ENCODE measurements around the gene NPNT. TPM values are rescaled to one million over a fixed set of nuclear protein-coding genes. Genes with fewer than 3 reads are reported as not detected.
A peak's percentile ranks its signal among the peaks of the same experiment; 100 is the strongest.

Gene NPNT
- total RNA-seq, 4 donors from 2014 or later, result 86.1 to 150 (median 114) TPM

- ATAC-seq, result no peak
- TF ChIP-seq CTCF (IDR thresholded peaks at IDR 0.05) (no peak), EP300 (IDR thresholded peaks at IDR 0.05) (no peak), POLR2AphosphoS5 (IDR thresholded peaks at IDR 0.05) (no peak), POLR2A (IDR thresholded peaks at IDR 0.05) (no peak)
- 34 to 45% methylated on average over 2 of the region's 2 CpGs for WGBS, 2 donors (ENCODE audit: low coverage in 1 of 2)
- Histone ChIP-seq H3K27ac (no peak overlapping the region), H3K4me1 (peaks cover 0 to 22% (median 0%) of the 10 kb centered on the region in 3 donors), H3K9me3 (no peaks in the 10 kb centered on the region), H3K27me3 (no peaks in the 10 kb centered on the region), H3K36me3 (no peaks in the 10 kb centered on the region), H3K4me3 (no peak overlapping the region)
Measured at GRCh38 chr4:105878668-105879067, 16.6 kb upstream of the NPNT start.

GRCh38 chr4:105887508-105887907 lies 7.8 kb upstream of the NPNT start:
- peak overlapping the region in 3 of 4 donors; percentile 4 to 48 (median 22) for H3K27ac ChIP-seq

DNA sequence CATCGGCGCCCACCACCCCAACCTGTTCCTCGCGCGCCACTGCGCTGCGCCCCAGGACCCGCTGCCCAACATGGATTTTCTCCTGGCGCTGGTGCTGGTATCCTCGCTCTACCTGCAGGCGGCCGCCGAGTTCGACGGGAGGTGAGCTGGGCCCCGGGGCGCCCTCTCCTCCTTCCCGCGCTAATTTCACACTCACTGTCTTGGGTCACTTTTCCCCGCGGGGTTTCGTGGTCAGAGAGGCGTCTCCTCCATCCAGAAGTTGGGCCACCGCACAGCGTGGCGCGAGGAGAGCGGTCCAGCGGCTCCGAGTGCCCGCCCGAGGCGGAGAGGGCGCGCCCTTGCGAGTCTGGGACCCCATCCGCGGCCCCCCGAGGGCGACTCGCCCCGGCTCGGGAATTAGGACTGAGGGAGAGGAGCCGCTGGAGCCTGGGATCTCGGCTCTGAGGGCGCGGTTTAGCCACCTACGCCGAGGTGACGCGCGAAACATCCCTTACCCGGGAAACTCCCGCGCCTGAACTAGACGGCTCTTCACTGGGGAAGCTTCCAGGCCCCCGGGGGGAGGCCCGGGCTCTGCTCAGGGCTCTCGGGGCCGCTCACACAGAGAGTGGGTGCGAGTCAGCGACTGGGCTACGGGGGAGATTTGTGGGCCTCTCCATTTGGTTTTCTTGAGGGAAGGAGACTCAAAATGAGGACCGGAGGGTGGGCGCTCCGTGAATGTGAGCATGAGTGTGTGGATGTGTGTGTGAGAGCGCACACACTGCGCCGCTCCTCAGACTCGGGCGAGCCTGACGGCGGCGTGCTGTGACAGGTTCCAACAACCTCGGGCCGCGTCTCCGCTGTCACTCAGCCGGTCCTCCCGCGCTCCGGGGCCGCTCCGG lies 551 bp downstream of the NPNT start:
- WGBS, 2 donors (ENCODE audit: low coverage in 1 of 2), result no CpG with 5 or more reads among the region's 84 CpGs
- H3K4me3 ChIP-seq, result peak overlapping the region; percentile 40 to 79
- peaks cover 11% of the 10 kb centered on the region for H3K27me3 ChIP-seq
- H3K9me3 ChIP-seq, result no peaks in the 10 kb centered on the region
- H3K36me3 ChIP-seq, result no peaks in the 10 kb centered on the region
- peak overlapping the region in 3 of 4 donors; percentile 75 to 88 (median 87) for H3K27ac ChIP-seq
- H3K4me1 ChIP-seq, result peaks cover 0 to 53% (median 0%) of the 10 kb centered on the region in 3 donors
- no peak for TF ChIP-seq EP300 (IDR thresholded peaks at IDR 0.05)
- peak; percentile 13 for TF ChIP-seq POLR2AphosphoS5 (IDR thresholded peaks at IDR 0.05)
- peak in 1 of 4 experiments; percentile 15 for TF ChIP-seq CTCF (IDR thresholded peaks at IDR 0.05)
- TF ChIP-seq POLR2A (IDR thresholded peaks at IDR 0.05), result no peak
- ATAC-seq, result peak; percentile 57

More at GRCh38 chr4:105887508-105887907, 7.8 kb upstream of the NPNT start:
- no peak overlapping the region for H3K4me3 ChIP-seq
- no peak for ATAC-seq
- no peaks in the 10 kb centered on the region for H3K27me3 ChIP-seq
- WGBS, 2 donors (ENCODE audit: low coverage in 1 of 2), result 34 to 75% methylated on average over 2 of the region's 2 CpGs
- TF ChIP-seq POLR2AphosphoS5 (IDR thresholded peaks at IDR 0.05), result no peak
- TF ChIP-seq CTCF (IDR thresholded peaks at IDR 0.05), result no peak
- no peak for TF ChIP-seq POLR2A (IDR thresholded peaks at IDR 0.05)
- TF ChIP-seq EP300 (IDR thresholded peaks at IDR 0.05), result no peak
- H3K36me3 ChIP-seq, result no peaks in the 10 kb centered on the region
- H3K9me3 ChIP-seq, result no peaks in the 10 kb centered on the region
- H3K4me1 ChIP-seq, result peaks cover 0 to 14% (median 0%) of the 10 kb centered on the region in 3 donors

GRCh38 chr4:105896461-105896942 lies 1.2 kb downstream of the NPNT start:
- H3K27ac ChIP-seq, result peak overlapping the region in 3 of 4 donors; percentile 75 to 88 (median 87)
- no peak for TF ChIP-seq EP300 (IDR thresholded peaks at IDR 0.05)
- TF ChIP-seq POLR2AphosphoS5 (IDR thresholded peaks at IDR 0.05), result no peak
- no peak for TF ChIP-seq CTCF (IDR thresholded peaks at IDR 0.05)
- peaks cover 0 to 56% (median 0%) of the 10 kb centered on the region in 3 donors for H3K4me1 ChIP-seq
- no peaks in the 10 kb centered on the region for H3K9me3 ChIP-seq
- H3K36me3 ChIP-seq, result no peaks in the 10 kb centered on the region
- ATAC-seq, result no peak
- 6% methylated on average over 2 to 10 of the region's 22 CpGs for WGBS, 2 donors (ENCODE audit: low coverage in 1 of 2)
- H3K4me3 ChIP-seq, result peak overlapping the region; percentile 40 to 79
- peaks cover 11% of the 10 kb centered on the region for H3K27me3 ChIP-seq
